Measurements from ENCODE around the gene C3orf70.

C3orf70 gene

DNA sequence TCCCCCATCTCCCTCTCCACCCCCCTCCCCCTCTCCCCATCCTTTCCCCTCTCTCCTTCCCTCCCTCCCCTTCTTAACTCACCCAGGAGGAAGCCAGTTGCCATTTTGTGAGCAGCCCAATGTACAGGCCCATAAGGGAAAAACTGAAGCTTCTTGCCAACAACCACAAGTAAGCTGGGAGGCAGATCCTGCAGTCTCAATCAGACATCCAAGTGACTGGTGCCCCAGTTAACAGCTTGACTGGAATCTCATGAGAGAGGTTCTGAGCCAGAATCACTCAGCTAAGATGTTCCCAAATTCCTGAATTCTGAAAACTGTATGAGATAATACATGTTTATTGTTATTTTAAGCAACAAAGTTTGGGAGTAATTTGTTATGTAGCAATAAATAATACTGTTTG, 90.7 kb downstream of the C3orf70 start:
- no peak for DNase-seq
- H3K27me3 Mint-ChIP-seq, result no peaks in the 10 kb centered on the region
- H3K4me3 Mint-ChIP-seq, result no peak overlapping the region
- peaks cover 34% of the 10 kb centered on the region for H3K9me3 Mint-ChIP-seq
- no peaks in the 10 kb centered on the region for H3K36me3 Mint-ChIP-seq (ENCODE audit: low read depth)
- no peaks in the 10 kb centered on the region for H3K4me1 Mint-ChIP-seq (ENCODE audit: low read depth)
- no peak overlapping the region for H3K27ac Mint-ChIP-seq

DNA sequence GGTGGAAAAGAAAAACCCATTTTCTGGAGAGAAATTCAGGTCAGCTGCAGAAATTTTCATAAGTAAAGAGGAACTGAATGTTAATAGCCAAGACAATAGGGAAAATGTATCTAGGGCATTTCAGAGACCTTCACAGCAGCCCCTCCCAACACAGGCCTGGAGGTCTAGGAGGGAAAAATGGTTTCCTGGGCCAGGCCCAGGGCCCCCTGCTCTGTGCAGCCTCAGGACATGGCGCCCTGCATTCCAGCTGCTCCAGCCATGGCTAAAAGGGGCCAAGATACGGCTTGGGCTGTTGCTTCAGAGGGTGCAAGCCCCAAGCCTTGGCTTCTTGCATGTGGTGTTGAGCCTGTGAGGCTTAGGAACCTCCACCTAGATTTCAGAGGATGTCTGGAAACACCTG, 92.2 kb downstream of the C3orf70 start:
- Mint-ChIP-seq H3K36me3 (ENCODE audit: low read depth) (peaks cover 5% of the 10 kb centered on the region), H3K9me3 (peaks cover 38% of the 10 kb centered on the region), H3K4me1 (ENCODE audit: low read depth) (no peaks in the 10 kb centered on the region), H3K27me3 (no peaks in the 10 kb centered on the region), H3K4me3 (no peak overlapping the region), H3K27ac (no peak overlapping the region)
- no peak for DNase-seq

DNA sequence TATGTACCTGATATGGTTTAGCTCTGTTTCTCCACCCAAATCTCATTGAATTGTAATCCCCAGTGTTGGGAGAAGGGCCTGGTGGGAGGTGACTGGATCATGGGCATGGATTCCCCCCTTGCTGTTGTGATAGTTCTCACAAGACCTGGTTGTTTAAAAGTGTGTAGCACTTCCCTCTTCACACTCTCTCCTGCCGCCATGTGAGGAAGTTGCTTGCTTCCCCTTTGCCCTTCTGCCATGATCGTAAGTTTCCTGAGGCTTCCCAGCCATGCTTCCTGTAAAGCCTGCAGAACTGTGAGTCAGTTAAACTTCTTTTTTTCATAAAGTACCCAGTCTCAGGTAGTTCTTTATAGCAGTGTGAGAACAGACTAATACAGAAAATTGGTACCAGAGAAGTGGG, 93.1 kb downstream of the C3orf70 start:
- no peaks in the 10 kb centered on the region for H3K27me3 Mint-ChIP-seq
- DNase-seq, result no peak
- H3K9me3 Mint-ChIP-seq, result peaks cover 45% of the 10 kb centered on the region
- no peak overlapping the region for H3K27ac Mint-ChIP-seq
- no peak overlapping the region for H3K4me3 Mint-ChIP-seq
- peaks cover 10% of the 10 kb centered on the region for H3K36me3 Mint-ChIP-seq (ENCODE audit: low read depth)
- no peaks in the 10 kb centered on the region for H3K4me1 Mint-ChIP-seq (ENCODE audit: low read depth)

DNA sequence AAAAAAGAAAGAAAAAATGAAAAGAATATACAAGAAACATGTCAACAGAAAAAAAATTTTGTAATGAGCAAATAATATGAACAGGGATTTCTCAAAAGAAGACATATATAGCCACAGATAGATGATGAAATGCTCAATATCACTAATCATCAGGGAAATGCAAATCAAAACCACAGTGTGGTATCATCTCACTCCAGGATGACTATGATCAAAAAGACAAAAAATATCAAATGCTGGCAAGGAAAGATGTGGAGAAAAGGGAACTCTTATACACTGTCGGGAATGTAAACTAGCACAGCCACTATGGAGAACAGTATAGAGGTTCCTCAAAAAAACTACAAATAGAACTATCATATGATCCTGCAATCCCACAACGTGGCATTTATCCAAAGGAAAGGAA, 94.1 kb downstream of the C3orf70 start:
- no peak overlapping the region for H3K27ac Mint-ChIP-seq
- peaks cover 52% of the 10 kb centered on the region for H3K9me3 Mint-ChIP-seq
- peaks cover 20% of the 10 kb centered on the region for H3K36me3 Mint-ChIP-seq (ENCODE audit: low read depth)
- H3K4me3 Mint-ChIP-seq, result no peak overlapping the region
- H3K4me1 Mint-ChIP-seq (ENCODE audit: low read depth), result no peaks in the 10 kb centered on the region
- H3K27me3 Mint-ChIP-seq, result no peaks in the 10 kb centered on the region
- no peak for DNase-seq

DNA sequence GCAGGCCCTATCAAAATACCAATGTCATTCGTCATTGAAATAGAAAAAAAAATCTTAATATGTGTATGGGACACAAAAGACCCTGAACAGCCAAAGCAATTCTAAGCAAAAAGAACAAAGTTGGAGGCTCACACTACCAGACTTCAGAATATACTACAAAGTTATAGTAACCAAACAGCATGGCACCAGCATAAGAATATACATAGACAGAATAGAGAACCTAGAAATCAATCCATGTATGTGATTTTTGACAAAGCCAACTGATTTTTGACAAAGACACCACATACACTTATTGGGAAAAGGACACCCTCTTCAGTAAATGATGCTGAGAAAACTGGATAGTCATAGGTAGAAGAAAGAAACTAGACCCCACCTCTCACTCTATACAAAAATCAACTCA, 95.0 kb downstream of the C3orf70 start:
- Mint-ChIP-seq H3K36me3 (ENCODE audit: low read depth) (peaks cover 30% of the 10 kb centered on the region), H3K4me3 (no peak overlapping the region), H3K27me3 (no peaks in the 10 kb centered on the region), H3K9me3 (peaks cover 58% of the 10 kb centered on the region), H3K4me1 (ENCODE audit: low read depth) (no peaks in the 10 kb centered on the region), H3K27ac (no peak overlapping the region)
- no peak for DNase-seq

DNA sequence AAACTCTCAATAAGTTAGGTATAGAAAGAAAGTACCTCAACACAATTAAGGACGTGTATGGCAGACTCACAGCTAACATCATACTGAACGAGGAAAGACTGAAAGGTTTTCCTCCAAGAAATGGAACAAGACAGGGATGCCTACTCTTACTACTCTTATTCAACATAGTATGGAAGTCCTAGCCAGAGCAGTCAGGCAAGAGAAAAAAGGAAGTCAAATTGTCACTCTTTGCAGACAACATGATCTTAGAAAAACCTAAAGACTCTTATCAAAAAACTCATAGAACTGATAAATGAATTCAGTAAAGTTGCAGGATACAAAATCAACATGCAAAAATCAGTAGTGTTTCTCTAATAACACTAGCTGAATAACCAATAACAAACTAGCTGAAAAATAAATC, 96.0 kb downstream of the C3orf70 start:
- Mint-ChIP-seq H3K4me3 (no peak overlapping the region), H3K9me3 (peaks cover 67% of the 10 kb centered on the region), H3K4me1 (ENCODE audit: low read depth) (no peaks in the 10 kb centered on the region), H3K36me3 (ENCODE audit: low read depth) (peaks cover 39% of the 10 kb centered on the region), H3K27ac (no peak overlapping the region), H3K27me3 (no peaks in the 10 kb centered on the region)
- no peak for DNase-seq

DNA sequence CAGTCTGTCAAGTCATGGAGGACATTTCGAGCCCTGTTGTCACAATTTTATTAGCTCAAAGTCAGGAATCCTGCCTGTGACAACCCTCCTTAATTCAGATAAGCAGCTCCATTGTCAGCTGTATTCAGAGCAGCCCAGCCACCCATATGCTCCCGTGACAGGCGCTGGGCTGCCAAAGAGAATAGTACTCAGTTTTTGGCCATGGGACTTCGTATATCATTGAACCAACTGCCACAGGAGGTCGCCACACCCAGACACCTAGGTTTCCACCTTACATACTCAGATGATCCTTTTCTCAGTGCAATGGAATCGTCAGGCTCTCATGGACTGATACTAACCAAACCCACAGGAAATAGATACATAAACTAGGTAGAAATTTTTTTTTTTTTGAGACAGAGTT, 100.2 kb downstream of the C3orf70 start:
- DNase-seq, result no peak
- H3K27ac Mint-ChIP-seq, result no peak overlapping the region
- H3K4me3 Mint-ChIP-seq, result no peak overlapping the region
- peaks cover 46% of the 10 kb centered on the region for H3K9me3 Mint-ChIP-seq
- H3K27me3 Mint-ChIP-seq, result no peaks in the 10 kb centered on the region
- H3K4me1 Mint-ChIP-seq (ENCODE audit: low read depth), result no peaks in the 10 kb centered on the region
- peaks cover 82% of the 10 kb centered on the region for H3K36me3 Mint-ChIP-seq (ENCODE audit: low read depth)

DNA sequence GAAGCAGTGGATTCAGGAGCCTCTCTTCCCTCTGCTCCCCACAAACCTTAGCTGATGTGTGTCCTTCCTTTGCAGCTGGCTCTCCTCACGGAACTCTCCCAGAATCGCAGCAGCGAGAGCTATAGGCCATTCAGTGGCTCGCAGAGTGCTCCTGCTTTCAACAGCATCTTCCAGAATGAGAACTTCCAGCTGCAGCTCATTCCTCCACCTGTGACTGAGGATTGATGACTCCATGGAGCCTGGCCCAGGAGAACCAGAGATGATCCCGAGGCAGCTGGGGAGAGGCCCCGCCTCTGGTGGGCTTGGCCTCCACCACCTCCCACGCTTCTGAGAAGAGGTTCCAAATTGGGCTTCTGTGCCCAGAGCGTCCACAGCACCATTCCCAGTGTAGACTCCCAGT, 101.1 kb downstream of the C3orf70 start:
- no peaks in the 10 kb centered on the region for H3K4me1 Mint-ChIP-seq (ENCODE audit: low read depth)
- H3K27me3 Mint-ChIP-seq, result no peaks in the 10 kb centered on the region
- peaks cover 90% of the 10 kb centered on the region for H3K36me3 Mint-ChIP-seq (ENCODE audit: low read depth)
- peaks cover 41% of the 10 kb centered on the region for H3K9me3 Mint-ChIP-seq
- H3K27ac Mint-ChIP-seq, result no peak overlapping the region
- no peak overlapping the region for H3K4me3 Mint-ChIP-seq
- DNase-seq, result no peak

DNA sequence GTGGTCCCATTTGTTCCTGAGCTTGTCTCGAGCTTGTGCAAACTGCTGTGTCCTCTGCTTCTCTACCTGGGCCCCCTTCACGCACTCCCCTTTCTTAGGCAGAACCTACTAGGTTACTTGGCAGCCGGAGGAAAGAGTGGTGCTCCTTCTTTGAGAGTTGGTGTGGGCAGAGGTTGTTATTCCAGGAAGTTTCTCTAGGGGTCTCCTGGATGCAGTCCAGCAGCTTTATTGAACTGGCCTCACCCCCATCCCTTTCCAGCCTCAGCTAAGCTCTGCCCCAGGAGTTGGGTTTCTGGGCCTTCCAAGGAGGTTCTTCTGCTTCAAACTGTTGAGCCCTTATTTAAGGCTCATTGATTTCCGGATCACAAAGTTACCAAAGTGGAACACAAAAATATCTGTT, 103.2 kb downstream of the C3orf70 start:
- no peaks in the 10 kb centered on the region for H3K27me3 Mint-ChIP-seq
- no peaks in the 10 kb centered on the region for H3K4me1 Mint-ChIP-seq (ENCODE audit: low read depth)
- no peak overlapping the region for H3K27ac Mint-ChIP-seq
- peaks cover 32% of the 10 kb centered on the region for H3K9me3 Mint-ChIP-seq
- peaks cover 97% of the 10 kb centered on the region for H3K36me3 Mint-ChIP-seq (ENCODE audit: low read depth)
- no peak overlapping the region for H3K4me3 Mint-ChIP-seq
- no peak for DNase-seq

DNA sequence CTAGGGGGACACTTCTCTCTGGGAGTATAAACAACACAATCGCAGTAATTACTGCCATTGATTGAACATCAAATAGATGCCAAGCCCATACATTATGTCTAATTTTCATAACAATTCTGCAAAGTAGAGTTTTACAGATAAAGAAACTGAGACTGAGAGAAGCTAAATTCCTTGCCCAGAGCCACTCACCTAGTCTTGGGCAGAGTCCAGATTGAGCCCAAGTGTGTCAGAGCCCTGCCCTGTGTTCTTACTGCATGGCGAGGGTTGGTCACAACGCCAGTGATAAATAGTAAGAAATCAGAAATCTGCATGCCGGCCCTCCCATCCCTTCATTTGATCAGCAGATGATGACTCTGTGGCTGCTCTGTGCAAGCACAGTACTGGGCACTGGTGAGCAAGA, 106.3 kb downstream of the C3orf70 start:
- peaks cover 92% of the 10 kb centered on the region for H3K36me3 Mint-ChIP-seq (ENCODE audit: low read depth)
- H3K27me3 Mint-ChIP-seq, result no peaks in the 10 kb centered on the region
- H3K27ac Mint-ChIP-seq, result no peak overlapping the region
- no peaks in the 10 kb centered on the region for H3K4me1 Mint-ChIP-seq (ENCODE audit: low read depth)
- peaks cover 10% of the 10 kb centered on the region for H3K9me3 Mint-ChIP-seq
- no peak overlapping the region for H3K4me3 Mint-ChIP-seq
- DNase-seq, result no peak

DNA sequence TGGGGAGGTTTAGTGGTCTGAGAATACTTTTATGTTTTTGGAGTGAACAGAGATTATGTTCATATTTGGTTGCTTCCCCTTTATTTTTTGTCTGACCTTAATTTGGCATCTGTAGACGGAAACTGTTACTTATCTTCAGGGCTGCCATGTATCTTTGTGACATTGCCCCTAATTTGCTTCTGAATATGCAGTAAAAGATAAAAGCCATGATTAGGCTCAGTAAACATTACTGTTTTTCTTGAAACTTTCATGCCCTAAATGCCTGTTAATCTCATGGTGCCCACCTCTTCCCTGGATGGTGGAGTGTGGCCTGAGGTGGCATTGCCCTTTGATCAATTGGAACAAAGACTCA, 106.7 kb downstream of the C3orf70 start:
- Mint-ChIP-seq H3K27ac (no peak overlapping the region), H3K36me3 (ENCODE audit: low read depth) (peaks cover 92% of the 10 kb centered on the region), H3K4me1 (ENCODE audit: low read depth) (no peaks in the 10 kb centered on the region), H3K4me3 (no peak overlapping the region), H3K9me3 (peaks cover 8% of the 10 kb centered on the region), H3K27me3 (no peaks in the 10 kb centered on the region)
- no peak for DNase-seq

DNA sequence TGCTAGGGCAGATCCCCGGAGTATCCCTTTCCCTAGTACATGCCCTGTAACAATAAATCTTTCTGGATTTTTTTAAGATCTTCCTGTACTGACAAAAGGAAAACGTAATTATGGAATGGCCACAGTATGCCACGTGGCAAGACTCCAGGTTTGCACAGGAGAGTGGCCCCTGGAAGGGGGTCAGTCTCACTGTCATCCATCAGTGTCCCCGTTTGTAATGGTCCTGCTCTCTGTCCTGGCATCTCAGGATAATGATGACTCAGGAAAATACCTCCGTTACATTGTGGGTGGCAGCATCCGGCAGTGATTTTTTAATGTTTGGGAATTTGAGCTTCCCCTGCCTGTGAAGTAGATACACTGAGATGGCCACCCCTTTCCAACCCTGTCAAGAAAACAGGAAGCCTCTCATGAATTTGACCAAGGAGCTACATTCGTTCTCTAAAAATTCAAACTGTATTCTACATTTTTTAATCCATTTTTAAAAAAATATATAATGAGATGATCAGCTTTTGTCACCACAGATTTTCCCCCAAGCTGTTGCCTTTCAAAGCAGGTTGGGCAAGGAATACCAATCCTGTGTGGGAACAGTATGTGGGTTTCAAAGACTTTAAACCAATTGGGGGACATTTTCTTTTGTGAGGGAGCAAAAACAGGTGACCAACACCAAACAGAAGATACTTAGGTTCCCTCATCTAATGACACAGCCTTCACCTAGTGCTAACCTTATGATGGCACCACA, 110.4 kb downstream of the C3orf70 start:
- no peak overlapping the region for H3K27ac Mint-ChIP-seq
- no peaks in the 10 kb centered on the region for H3K4me1 Mint-ChIP-seq (ENCODE audit: low read depth)
- H3K9me3 Mint-ChIP-seq, result peaks cover 3% of the 10 kb centered on the region
- no peak overlapping the region for H3K4me3 Mint-ChIP-seq
- no peaks in the 10 kb centered on the region for H3K27me3 Mint-ChIP-seq
- DNase-seq, result no peak
- H3K36me3 Mint-ChIP-seq (ENCODE audit: low read depth), result peaks cover 81% of the 10 kb centered on the region

DNA sequence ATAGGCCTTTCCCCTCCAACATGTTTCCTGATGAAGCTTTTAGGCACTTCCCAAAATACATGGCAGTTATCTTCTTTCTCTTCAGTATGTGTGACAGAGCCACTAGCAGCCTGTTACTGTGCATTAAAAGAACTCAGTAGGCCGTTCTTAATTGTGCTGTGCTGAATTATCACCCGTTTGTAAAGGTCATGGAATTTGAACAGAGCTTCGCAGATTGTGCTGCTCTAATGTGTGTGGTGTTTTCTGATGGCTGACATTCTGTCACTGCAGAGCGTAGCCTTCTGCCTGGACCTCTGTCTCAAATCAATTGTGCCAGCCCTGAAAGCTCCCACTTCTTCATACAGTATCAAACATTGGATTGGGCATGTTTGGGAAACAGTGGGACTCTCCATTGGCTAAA, 111.3 kb downstream of the C3orf70 start:
- Mint-ChIP-seq H3K4me3 (no peak overlapping the region), H3K27ac (no peak overlapping the region), H3K9me3 (peaks cover 9% of the 10 kb centered on the region), H3K36me3 (ENCODE audit: low read depth) (peaks cover 77% of the 10 kb centered on the region), H3K4me1 (ENCODE audit: low read depth) (no peaks in the 10 kb centered on the region), H3K27me3 (no peaks in the 10 kb centered on the region)
- no peak for DNase-seq

DNA sequence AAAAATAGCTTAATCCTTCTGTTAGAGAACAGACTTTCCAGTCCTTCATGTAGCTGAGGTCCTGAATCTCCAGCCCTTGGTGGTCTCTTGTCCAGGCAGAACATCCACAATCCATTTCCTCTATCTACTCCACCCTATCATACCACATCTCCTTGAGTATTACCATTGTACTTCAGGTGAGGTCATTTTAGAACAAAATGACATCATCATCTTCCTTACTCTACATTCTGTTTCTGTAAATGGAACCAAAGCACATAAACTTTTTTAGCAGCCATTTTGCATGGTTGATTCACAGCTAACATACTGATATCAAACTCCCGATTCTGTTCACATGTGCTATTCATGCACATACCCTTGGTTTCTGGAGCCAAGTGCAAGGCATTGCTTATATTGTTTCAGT, 112.4 kb downstream of the C3orf70 start:
- no peak overlapping the region for H3K4me3 Mint-ChIP-seq
- H3K36me3 Mint-ChIP-seq (ENCODE audit: low read depth), result peaks cover 77% of the 10 kb centered on the region
- H3K27me3 Mint-ChIP-seq, result no peaks in the 10 kb centered on the region
- H3K9me3 Mint-ChIP-seq, result peaks cover 17% of the 10 kb centered on the region
- no peak for DNase-seq
- H3K4me1 Mint-ChIP-seq (ENCODE audit: low read depth), result no peaks in the 10 kb centered on the region
- H3K27ac Mint-ChIP-seq, result no peak overlapping the region

DNA sequence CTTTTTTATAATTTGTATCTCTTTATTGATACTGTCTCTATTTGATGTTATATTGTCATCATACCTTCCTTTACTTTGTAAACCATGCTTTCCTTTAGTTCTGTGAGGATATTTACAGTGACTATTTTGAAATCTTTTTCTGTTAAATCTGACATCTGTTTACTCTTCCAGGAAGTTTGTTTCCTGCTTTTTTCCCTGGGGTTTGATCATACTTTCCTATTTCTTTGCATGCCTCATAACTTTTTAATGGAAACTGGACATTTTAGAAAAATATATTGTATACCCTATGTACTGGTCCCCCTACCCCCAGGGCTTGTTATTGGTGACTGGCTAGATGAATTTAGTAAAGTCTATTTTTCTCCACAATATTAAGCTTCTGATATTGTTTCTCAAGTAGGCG, 115.1 kb downstream of the C3orf70 start:
- Mint-ChIP-seq H3K4me3 (no peak overlapping the region), H3K27me3 (no peaks in the 10 kb centered on the region), H3K27ac (no peak overlapping the region), H3K36me3 (ENCODE audit: low read depth) (peaks cover 79% of the 10 kb centered on the region), H3K9me3 (peaks cover 37% of the 10 kb centered on the region), H3K4me1 (ENCODE audit: low read depth) (no peaks in the 10 kb centered on the region)
- no peak for DNase-seq

DNA sequence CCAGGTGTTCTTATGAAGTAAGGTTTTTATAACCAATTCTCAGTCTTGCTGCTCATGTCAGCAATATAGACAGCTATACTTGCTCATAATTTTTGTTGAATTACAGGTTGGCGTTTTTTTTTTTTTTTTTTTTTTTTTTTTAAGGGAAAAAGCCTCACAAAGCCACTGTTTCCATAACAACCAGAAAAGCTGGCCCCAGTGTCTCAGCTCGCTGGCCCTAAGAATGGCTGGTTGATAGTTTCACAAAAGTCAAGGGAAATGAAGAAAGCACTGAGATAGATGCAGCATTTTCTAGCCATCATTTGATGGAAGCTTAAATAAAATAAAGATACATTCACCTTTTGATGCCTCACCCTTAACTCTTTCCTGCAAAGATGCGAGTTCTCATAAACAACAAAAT, 121.9 kb downstream of the C3orf70 start:
- no peak for DNase-seq
- Mint-ChIP-seq H3K27ac (no peak overlapping the region), H3K36me3 (ENCODE audit: low read depth) (peaks cover 86% of the 10 kb centered on the region), H3K27me3 (no peaks in the 10 kb centered on the region), H3K4me3 (no peak overlapping the region), H3K4me1 (ENCODE audit: low read depth) (no peaks in the 10 kb centered on the region), H3K9me3 (peaks cover 31% of the 10 kb centered on the region)
